Measurements from ENCODE around the gene CNTNAP5.

DNA sequence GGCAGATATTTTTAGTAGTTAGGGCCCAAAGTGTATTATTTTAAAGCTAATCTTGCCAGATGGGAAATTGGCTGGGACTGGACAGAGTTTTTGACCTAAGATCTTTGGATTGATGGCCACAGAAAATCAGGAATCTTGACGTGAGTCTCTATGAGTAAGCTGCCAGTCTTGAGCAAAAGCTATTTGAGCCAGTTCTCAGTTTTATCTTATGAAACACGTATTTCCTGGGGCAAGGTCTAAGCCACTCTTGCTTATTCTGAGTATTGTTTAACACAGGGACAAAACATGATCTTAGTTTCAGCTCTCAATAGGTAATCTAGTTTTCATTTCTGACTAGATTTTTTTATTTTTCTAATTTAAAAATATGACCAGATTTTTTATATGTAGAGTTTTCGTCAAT lies 329.4 kb downstream of the CNTNAP5 start:
- TF ChIP-seq ELF4 (IDR thresholded peaks at IDR 0.05) (no peak), FOXM1 (IDR thresholded peaks at IDR 0.05; ENCODE audit: borderline replicate concordance) (no peak), SP1 (IDR thresholded peaks at IDR 0.05) (no peak), HDGF (IDR thresholded peaks at IDR 0.05; ENCODE audit: borderline replicate concordance) (no peak)

All from HEK293T (cell line).